Lung (tissue), 12 donors: ENCODE measurements around the gene DCST1. TPM values are rescaled to one million over a fixed set of nuclear protein-coding genes. Genes with fewer than 3 reads are reported as not detected.

Source experiments
- ATAC-seq: fragments of 200-7000 bp; cut with Tn5 transposase; one replicate; pipeline ENCODE4 v1.9.1; 2020; ENCODE audit warnings: moderate number of reproducible peaks; ENCODE audit not compliant: insufficient read depth, low FRiP score
- DNase-seq, 3 donors: peaks; one replicate each; pipeline ENCODE4 v3.0.0-alpha.2; 2013 to 2017
- H3K27ac ChIP-seq, 2 donors: one replicate each; pipeline ENCODE4 v1.5.1; 2013; ENCODE audit warnings: mild to moderate bottlenecking in 2 of 2, moderate library complexity in 2 of 2, control low read depth in 1 of 2, inconsistent platforms in 1 of 2, low read depth in 1 of 2, low read length in 1 of 2
- H3K27me3 ChIP-seq, 3 donors: one replicate each; pipeline ENCODE4 v1.5.1; 2013; ENCODE audit warnings: low read length in 2 of 3; ENCODE audit not compliant: control insufficient read depth in 3 of 3, insufficient read depth in 3 of 3
- H3K36me3 ChIP-seq, 4 donors: one replicate each; pipeline ENCODE4 v1.5.1; 2013; ENCODE audit warnings: low read length in 4 of 4, mild to moderate bottlenecking in 1 of 4, moderate library complexity in 1 of 4; ENCODE audit not compliant: control insufficient read depth in 4 of 4, insufficient read depth in 4 of 4
- H3K4me1 ChIP-seq, 5 donors: one replicate each; pipeline ENCODE4 v1.5.1; 2013; ENCODE audit warnings: low read length in 5 of 5, mild to moderate bottlenecking in 2 of 5, moderate library complexity in 1 of 5; ENCODE audit not compliant: control insufficient read depth in 5 of 5, insufficient read depth in 5 of 5
- H3K4me3 ChIP-seq: one replicate; pipeline ENCODE4 v1.5.1; 2013; ENCODE audit warnings: mild to moderate bottlenecking, control low read depth, moderate library complexity
- H3K9ac ChIP-seq, 2 donors: one replicate each; pipeline ENCODE4 v1.5.1; 2013; ENCODE audit warnings: low read length in 2 of 2, control low read depth in 1 of 2; ENCODE audit not compliant: insufficient read depth in 1 of 2
- H3K9me3 ChIP-seq, 4 donors: one replicate each; pipeline ENCODE4 v1.5.1; 2013; ENCODE audit warnings: low read length in 3 of 4, mild to moderate bottlenecking in 1 of 4, moderate library complexity in 1 of 4; ENCODE audit not compliant: control insufficient read depth in 4 of 4, insufficient read depth in 3 of 4
- CTCF ChIP-seq: IDR thresholded peaks from 2 replicates; pipeline ENCODE4 v1.5.1; 2012; ENCODE audit warnings: mild to moderate bottlenecking; ENCODE audit errors: control extremely low read depth, extremely low read depth
- WGBS, 2 donors: extraction: QIAGEN DNeasy Blood & Tissue Kit; methylation state at CpG; one replicate each; pipeline ENCODE4 v1.1.7; 2013; 5-methylcytosine and 5-hydroxymethylcytosine counted together
- polyA plus RNA-seq, 2 donors: library from polyadenylated mRNA; stranded (reverse); fragments of 200-250 nt; gene quantifications; one replicate each; pipeline ENCODE4 v1.2.1, GENCODE V29; 2013
- total RNA-seq, 2 donors: library from RNA; depleted of rRNA in 1 of 2; stranded (reverse); fragments of >200 nt in 1 of 2; gene quantifications; one replicate each; pipeline ENCODE4 v1.2.1, GENCODE V29; 2014 to 2021
- donor health status: control.
- donor health status: control.
- donor health status: Bipolar disorder and iron deficiency.
- donor health status: healthy.
- donor health status: DM: yes; HTN: yes; CAD: no.

Gene DCST1
- total and polyA plus RNA-seq, 4 donors: 0.08 to 0.20 TPM; not detected in 2

GRCh38 chr1:155044812-155045657 lies 11.4 kb downstream of the DCST1 start:
- no peak overlapping the region for H3K4me3 ChIP-seq
- peaks cover 0 to 12% (median 10%) of the 10 kb centered on the region in 5 donors for H3K4me1 ChIP-seq
- no peak overlapping the region for H3K9ac ChIP-seq
- no peaks in the 10 kb centered on the region for H3K27me3 ChIP-seq
- peak; percentile 85 for TF ChIP-seq CTCF
- no peaks in the 10 kb centered on the region for H3K9me3 ChIP-seq
- ATAC-seq: peak; percentile 89
- no peaks in the 10 kb centered on the region for H3K36me3 ChIP-seq
- WGBS, 2 donors: 43 to 50% methylated on average over 7 of the region's 7 CpGs
- DNase-seq: peak; percentile 68 to 76 (median 70)
- peak overlapping the region in 1 of 2 donors; percentile 74 for H3K27ac ChIP-seq

DNA sequence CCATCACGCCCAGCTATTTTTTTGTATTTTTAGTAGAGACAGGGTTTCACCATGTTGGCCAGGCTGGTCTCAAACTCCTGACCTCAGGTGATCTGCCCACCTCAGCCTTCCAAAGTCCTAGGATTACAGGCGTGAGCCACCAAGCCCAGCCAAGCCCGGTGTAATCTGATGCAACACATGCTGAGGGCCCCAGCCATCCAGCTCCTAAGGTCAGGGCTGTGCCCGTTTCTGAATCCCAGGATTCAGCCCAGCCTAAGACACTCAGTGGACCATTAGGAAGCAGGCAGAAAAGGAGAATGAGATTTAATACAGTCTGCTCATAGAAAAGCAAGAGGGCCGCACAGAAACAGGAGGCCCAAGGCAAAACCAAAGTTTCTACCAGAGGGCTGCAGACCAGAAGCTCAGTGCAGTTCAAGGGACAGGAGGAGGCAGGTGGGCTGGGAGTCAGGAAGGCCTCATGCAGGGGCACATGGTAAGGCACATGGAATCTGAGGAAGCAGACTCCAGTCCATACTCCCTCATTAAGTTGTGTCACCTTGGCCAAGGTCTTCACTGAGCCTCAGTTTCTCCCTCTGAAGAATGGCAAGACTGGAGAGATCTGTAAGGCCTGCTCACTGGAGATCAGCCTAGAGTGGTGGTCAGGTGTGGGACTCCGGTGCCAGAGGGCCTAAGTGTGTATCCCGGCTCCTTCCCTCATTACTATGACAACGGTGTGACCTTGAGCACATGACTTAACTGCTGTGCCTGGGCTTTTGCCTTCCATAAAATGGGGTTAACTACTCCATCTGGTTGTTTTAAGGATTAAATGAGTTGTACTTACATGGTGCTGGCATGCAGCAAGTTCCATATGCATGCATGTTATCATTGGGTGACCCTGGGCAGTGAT lies 15.1 kb downstream of the DCST1 start:
- Histone ChIP-seq H3K9ac (no peak overlapping the region), H3K27me3 (no peaks in the 10 kb centered on the region), H3K4me3 (no peak overlapping the region), H3K27ac (no peak overlapping the region), H3K36me3 (peaks cover 0 to under 1% (median 0%) of the 10 kb centered on the region in 4 donors), H3K9me3 (no peaks in the 10 kb centered on the region), H3K4me1 (peaks cover 0 to 33% (median 16%) of the 10 kb centered on the region in 5 donors)
- WGBS, 2 donors: 91 to 100% methylated on average over 8 of the region's 8 CpGs
- no peak for DNase-seq
- no peak for TF ChIP-seq CTCF
- no peak for ATAC-seq

- ATAC-seq: no peak
- peak overlapping the region in 1 of 2 donors; percentile 29 for H3K9ac ChIP-seq
- peaks cover 0 to 10% (median 0%) of the 10 kb centered on the region in 4 donors for H3K36me3 ChIP-seq
- TF ChIP-seq CTCF: no peak
- no peaks in the 10 kb centered on the region for H3K9me3 ChIP-seq
- peak; percentile 65 to 83 (median 72) for DNase-seq
- WGBS, 2 donors: 15 to 24% methylated on average over 10 of the region's 10 CpGs
- H3K4me1 ChIP-seq: peaks cover 0 to 33% (median 16%) of the 10 kb centered on the region in 5 donors
- no peak overlapping the region for H3K4me3 ChIP-seq
- no peaks in the 10 kb centered on the region for H3K27me3 ChIP-seq
- peak overlapping the region; percentile 92 to 97 for H3K27ac ChIP-seq
Measured at GRCh38 chr1:155049651-155050559, 16.3 kb downstream of the DCST1 start.
